HepG2 (cell line): ENCODE results near the gene ZCCHC3. TPM values are rescaled to one million over a fixed set of nuclear protein-coding genes. Genes with fewer than 3 reads are reported as not detected.

Source experiments
- DMTF1 ChIP-seq: sonication (generic); formaldehyde crosslinking; IDR thresholded peaks from 2 replicates; pipeline ENCODE4 v1.4.0; 2020; ENCODE audit warnings: mild to moderate bottlenecking, missing genetic modification reagents
- EED ChIP-seq: sonication (generic); formaldehyde crosslinking; IDR thresholded peaks from 2 replicates; pipeline ENCODE4 v1.5.0; 2020; ENCODE audit warnings: mild to moderate bottlenecking, missing genetic modification reagents
- FLYWCH1 ChIP-seq: sonication (generic); formaldehyde crosslinking; IDR thresholded peaks from 2 replicates; pipeline ENCODE4 v1.8.1; 2023; ENCODE audit warnings: mild to moderate bottlenecking, missing genetic modification reagents
- FOXA1 ChIP-seq, 2 experiments: fragments of 450-650 bp in 1 of 2; sonication (generic) in 1 of 2; formaldehyde crosslinking in 1 of 2; IDR thresholded peaks; 2 replicates each; pipeline versions ENCODE4 v1.4.0 to v1.6.1; 2016 to 2020; ENCODE audit warnings: missing genetic modification reagents in 1 of 2
- FOXO4 ChIP-seq: sonication (generic); formaldehyde crosslinking; conservative IDR thresholded peaks from 2 replicates; pipeline ENCODE4 v1.8.1; 2023; ENCODE audit warnings: missing genetic modification reagents
- HOMEZ ChIP-seq: IDR thresholded peaks from 2 replicates; pipeline ENCODE4 v1.6.1; 2016; ENCODE audit warnings: low read depth
- IRF2 ChIP-seq: IDR thresholded peaks from 2 replicates; pipeline ENCODE4 v1.6.1; 2018; ENCODE audit warnings: missing genetic modification reagents, missing compliant biosample characterization
- JUND ChIP-seq: sonication (generic); formaldehyde crosslinking; IDR thresholded peaks from 2 replicates; pipeline ENCODE4 v1.8.0; 2022; ENCODE audit warnings: mild to moderate bottlenecking, missing genetic modification reagents
- KDM6A ChIP-seq: IDR thresholded peaks from 2 replicates; pipeline ENCODE4 v1.6.1; 2016; ENCODE audit warnings: low read depth
- MLX ChIP-seq: IDR thresholded peaks from 2 replicates; pipeline ENCODE4 v1.6.1; 2016
- NPAS2 ChIP-seq: sonication (generic); formaldehyde crosslinking; IDR thresholded peaks from 2 replicates; pipeline ENCODE4 v1.8.0; 2022; ENCODE audit warnings: mild to moderate bottlenecking, missing genetic modification reagents, borderline replicate concordance
- THAP11 ChIP-seq: IDR thresholded peaks from 2 replicates; pipeline ENCODE4 v1.6.1; 2016; ENCODE audit warnings: missing biosample characterization, missing genetic modification reagents
- TIGD3 ChIP-seq: sonication (generic); formaldehyde crosslinking; IDR thresholded peaks from 2 replicates; pipeline ENCODE4 v1.5.1; 2020; ENCODE audit warnings: mild to moderate bottlenecking, missing genetic modification reagents, borderline replicate concordance
- ZNF3 ChIP-seq: IDR thresholded peaks from 2 replicates; pipeline ENCODE4 v1.7.0; 2017; ENCODE audit warnings: inconsistent platforms
- ZNF441 ChIP-seq: sonication (generic); formaldehyde crosslinking; IDR thresholded peaks from 2 replicates; pipeline ENCODE4 v1.7.0; 2021; ENCODE audit warnings: missing genetic modification reagents, borderline replicate concordance
- ZSCAN21 ChIP-seq: sonication (generic); formaldehyde crosslinking; IDR thresholded peaks from 2 replicates; pipeline ENCODE4 v1.8.0; 2022; ENCODE audit warnings: mild to moderate bottlenecking, missing genetic modification reagents, moderate library complexity, borderline replicate concordance
- polyA plus RNA-seq, 8 experiments: library from polyadenylated mRNA; depleted of rRNA in 3 of 8; stranded (reverse) in 7 of 8; unstranded in 1 of 8; fragments of >200 nt; fragmentation: Illumina TruSeq in 4 of 8; extraction: Trizol in 4 of 8; gene quantifications; 2 replicates each; pipeline versions ENCODE4 v1.2.1 to v1.2.3, GENCODE V29; 2011 to 2016; ENCODE audit warnings: low read depth in 4 of 8, missing spikeins in 1 of 8, mixed read lengths in 1 of 8; ENCODE audit not compliant: insufficient read depth in 1 of 8
- total RNA-seq, 5 experiments: library from RNA; depleted of rRNA; stranded (reverse); fragments of >200 nt; fragmentation: Illumina TruSeq; extraction: Trizol; gene quantifications; 2 replicates each; pipeline ENCODE4 v1.2.3, GENCODE V29; 2016; ENCODE audit warnings: low read depth in 1 of 5

ZCCHC3 gene
- total and polyA plus RNA-seq, 2 of the 13 experiments (the other 11 are each of a cell fraction or from before 2014, with no cell fraction given): 46.6 to 63.0 TPM

- TF ChIP-seq FOXO4 (CRISPR knock-in tag) (0 out of 2 replicates have a peak, but pooled peaks have one; percentile 71), NPAS2 (CRISPR knock-in tag) (no peak), MLX (CRISPR knock-in tag) (no peak; the same call in 1 of the 2 replicates), FLYWCH1 (CRISPR knock-in tag) (no peak), ZNF3 (CRISPR knock-in tag) (no peak), KDM6A (CRISPR knock-in tag) (no peak; the same call in 1 of the 2 replicates), FOXA1 (IDR thresholded peaks at IDR 0.05) (no peak), FOXA1 (CRISPR knock-in tag; IDR thresholded peaks at IDR 0.05) (peak; percentile 13; the same call in 1 of the 2 replicates), THAP11 (peak; percentile 9; the same call in 1 of the 2 replicates), EED (CRISPR knock-in tag) (no peak), ZSCAN21 (CRISPR knock-in tag) (peak; percentile 19; the same call in 1 of the 2 replicates), JUND (CRISPR knock-in tag) (0 out of 2 replicates have a peak, but pooled peaks have one; percentile 53), ZNF441 (CRISPR knock-in tag) (0 out of 2 replicates have a peak, but pooled peaks have one; percentile 49), DMTF1 (CRISPR knock-in tag) (0 out of 2 replicates have a peak, but pooled peaks have one; percentile 68), HOMEZ (CRISPR knock-in tag) (peak; percentile 88; the same call in 1 of the 2 replicates), IRF2 (peak; percentile 61; the same call in 1 of the 2 replicates), TIGD3 (0 out of 2 replicates have a peak, but pooled peaks have one; percentile 74)
These were observed 12.7 kb downstream of the ZCCHC3 start (continued) for GRCh38 chr20:309841-310644.
